Gastrocnemius medialis (tissue), 4 donors: ENCODE measurements around the gene PTPN21.

ENCODE experiments used
- CTCF ChIP-seq, 5 experiments: fragments of 450-650 bp in 3 of 5; fragments of 200-600 bp in 2 of 5; sonication (generic) in 2 of 5; IDR thresholded peaks in 4 of 5; conservative IDR thresholded peaks in 1 of 5; 1 replicate in 4 of 5; 2 replicates in 1 of 5; pipeline ENCODE4 v1.5.1; 2016 to 2019; ENCODE audit warnings: antibody characterized with exemption in 5 of 5, mild to moderate bottlenecking in 3 of 5, moderate library complexity in 3 of 5
- POLR2A ChIP-seq, 2 donors: fragments of 450-650 bp; IDR thresholded peaks; one replicate each; pipeline ENCODE4 v1.6.1; 2017; ENCODE audit warnings: antibody characterized with exemption in 2 of 2, mild to moderate bottlenecking in 2 of 2, moderate library complexity in 2 of 2

- peak in 2 of 5 experiments; percentile 25 to 37 for TF ChIP-seq CTCF (IDR thresholded peaks at IDR 0.05 in 4 of 5, conservative IDR thresholded peaks at IDR 0.05 in 1 of 5)
- TF ChIP-seq POLR2A (IDR thresholded peaks at IDR 0.05), result no peak
Measured at GRCh38 chr14:88559852-88560251, 5.0 kb upstream of the PTPN21 start.
